Endodermal cell (in vitro differentiated cells): ENCODE results near the gene NDST1. TPM values are rescaled to one million over a fixed set of nuclear protein-coding genes. Genes with fewer than 3 reads are reported as not detected.
"Not testable (repeated sequence)": the region's sequence is repeated elsewhere in the genome, so short reads cannot be mapped to it uniquely, and the experiment has no call there.

Experiments used
- DNase-seq: peaks from one replicate; pipeline ENCODE4 v3.0.0-alpha.2; 2017
- H3K27ac ChIP-seq: 2 replicates; pipeline ENCODE4 v1.5.1; 2013; ENCODE audit warnings: mild to moderate bottlenecking, low read depth, low read length, moderate library complexity
- H3K27me3 ChIP-seq: 2 replicates; pipeline ENCODE4 v1.6.1; 2013; ENCODE audit warnings: mild to moderate bottlenecking, low read length, moderate library complexity; ENCODE audit not compliant: insufficient read depth, control insufficient read depth, poor library complexity, severe bottlenecking
- H3K36me3 ChIP-seq: 2 replicates; pipeline ENCODE4 v1.7.0; 2013; ENCODE audit warnings: mild to moderate bottlenecking, low read length, moderate library complexity; ENCODE audit not compliant: control insufficient read depth, insufficient read depth
- H3K4me1 ChIP-seq: one replicate; pipeline ENCODE4 v1.7.0; 2013; ENCODE audit warnings: low read length; ENCODE audit not compliant: control insufficient read depth, insufficient read depth
- H3K4me3 ChIP-seq: 2 replicates; pipeline ENCODE4 v1.5.1; 2013; ENCODE audit warnings: mild to moderate bottlenecking, low read length, moderate library complexity
- H3K9ac ChIP-seq: 2 replicates; pipeline ENCODE4 v1.6.1; 2013; ENCODE audit warnings: mild to moderate bottlenecking, low read length, moderate library complexity; ENCODE audit not compliant: poor library complexity, severe bottlenecking; ENCODE audit errors: extremely low read depth
- H3K9me3 ChIP-seq: 2 replicates; pipeline ENCODE4 v1.6.1; 2013; ENCODE audit warnings: mild to moderate bottlenecking, low read length, moderate library complexity; ENCODE audit not compliant: control insufficient read depth
- H3K27ac Mint-ChIP-seq: 2 replicates; pipeline ENCODE4 v1.8.0; 2020; ENCODE audit warnings: mixed read lengths
- H3K27me3 Mint-ChIP-seq: 2 replicates; pipeline ENCODE4 v1.8.0; 2021; ENCODE audit warnings: mild to moderate bottlenecking, mixed read lengths; ENCODE audit not compliant: insufficient read depth
- H3K36me3 Mint-ChIP-seq: 2 replicates; pipeline ENCODE4 v1.8.0; 2020; ENCODE audit warnings: low read depth, mixed read lengths
- H3K4me1 Mint-ChIP-seq: 2 replicates; pipeline ENCODE4 v1.8.0; 2020; ENCODE audit warnings: mixed read lengths
- H3K4me3 Mint-ChIP-seq: 2 replicates; pipeline ENCODE4 v1.8.0; 2020; ENCODE audit warnings: mild to moderate bottlenecking, moderate library complexity, mixed read lengths
- H3K9me3 Mint-ChIP-seq: 2 replicates; pipeline ENCODE4 v1.8.0; 2020; ENCODE audit warnings: mild to moderate bottlenecking, mixed read lengths
- WGBS, 2 experiments: methylation state at CpG; one replicate each; pipeline versions ENCODE4 v1.1.5 to v1.1.7; 2013; ENCODE audit warnings: missing lambda C conversion rate in 2 of 2, mixed read lengths in 1 of 2; ENCODE audit not compliant: insufficient coverage in 1 of 2, insufficient read length in 1 of 2; 5-methylcytosine and 5-hydroxymethylcytosine counted together
- total RNA-seq, 2 donors: library from RNA; stranded (reverse); fragmentation: NEBNext Ultra II Directional in 1 of 2; extraction: Animal tissue kit (Norgen Biotek cat#: 25700) in 1 of 2; gene quantifications; 2 replicates in 1 of 2; 3 replicates in 1 of 2; pipeline ENCODE4 v1.2.1, GENCODE V29; 2021
- TF ChIP-seq, protein P1 (sequence below): fragments of 200-600 bp; sonication (generic); conservative IDR thresholded peaks from 2 replicates; pipeline ENCODE4 v1.5.0; 2021; ENCODE audit warnings: antibody characterized with exemption, mild to moderate bottlenecking

The NDST1 gene
- total RNA-seq, 2 donors from 2014 or later: 53.3 to 71.7 TPM

- no peak overlapping the region for H3K4me3 Mint-ChIP-seq
- no peak for DNase-seq
- Histone ChIP-seq H3K9me3 (no peaks in the 10 kb centered on the region), H3K9ac (no peak overlapping the region), H3K4me1 (no peaks in the 10 kb centered on the region), H3K27ac (no peak overlapping the region), H3K4me3 (no peak overlapping the region), H3K27me3 (no peaks in the 10 kb centered on the region), H3K36me3 (no peaks in the 10 kb centered on the region)
- H3K27me3 Mint-ChIP-seq: no peaks in the 10 kb centered on the region
- no peaks in the 10 kb centered on the region for H3K9me3 Mint-ChIP-seq
- peaks cover 22% of the 10 kb centered on the region for H3K4me1 Mint-ChIP-seq
- WGBS, 2 experiments: 89 to 100% methylated on average over 4 of the region's 4 CpGs
- no peak overlapping the region for H3K27ac Mint-ChIP-seq
- no peaks in the 10 kb centered on the region for H3K36me3 Mint-ChIP-seq
- TF ChIP-seq, protein P1, sequence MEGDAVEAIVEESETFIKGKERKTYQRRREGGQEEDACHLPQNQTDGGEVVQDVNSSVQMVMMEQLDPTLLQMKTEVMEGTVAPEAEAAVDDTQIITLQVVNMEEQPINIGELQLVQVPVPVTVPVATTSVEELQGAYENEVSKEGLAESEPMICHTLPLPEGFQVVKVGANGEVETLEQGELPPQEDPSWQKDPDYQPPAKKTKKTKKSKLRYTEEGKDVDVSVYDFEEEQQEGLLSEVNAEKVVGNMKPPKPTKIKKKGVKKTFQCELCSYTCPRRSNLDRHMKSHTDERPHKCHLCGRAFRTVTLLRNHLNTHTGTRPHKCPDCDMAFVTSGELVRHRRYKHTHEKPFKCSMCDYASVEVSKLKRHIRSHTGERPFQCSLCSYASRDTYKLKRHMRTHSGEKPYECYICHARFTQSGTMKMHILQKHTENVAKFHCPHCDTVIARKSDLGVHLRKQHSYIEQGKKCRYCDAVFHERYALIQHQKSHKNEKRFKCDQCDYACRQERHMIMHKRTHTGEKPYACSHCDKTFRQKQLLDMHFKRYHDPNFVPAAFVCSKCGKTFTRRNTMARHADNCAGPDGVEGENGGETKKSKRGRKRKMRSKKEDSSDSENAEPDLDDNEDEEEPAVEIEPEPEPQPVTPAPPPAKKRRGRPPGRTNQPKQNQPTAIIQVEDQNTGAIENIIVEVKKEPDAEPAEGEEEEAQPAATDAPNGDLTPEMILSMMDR: no peak
Measured at GRCh38 chr5:150468206-150468605, 39.7 kb upstream of the NDST1 start.

GRCh38 chr5:150469718-150470469 lies 38.0 kb upstream of the NDST1 start:
- TF ChIP-seq, protein P1: no peak
- no peak overlapping the region for H3K27ac ChIP-seq
- no peak overlapping the region for H3K27ac Mint-ChIP-seq
- 62 to 91% methylated on average over 2 to 5 of the region's 6 CpGs for WGBS, 2 experiments
- H3K4me1 Mint-ChIP-seq: peaks cover 20% of the 10 kb centered on the region
- no peaks in the 10 kb centered on the region for H3K27me3 ChIP-seq
- H3K27me3 Mint-ChIP-seq: no peaks in the 10 kb centered on the region
- no peak for DNase-seq
- H3K9me3 Mint-ChIP-seq: no peaks in the 10 kb centered on the region
- H3K4me1 ChIP-seq: no peaks in the 10 kb centered on the region
- no peak overlapping the region for H3K4me3 Mint-ChIP-seq
- no peaks in the 10 kb centered on the region for H3K36me3 Mint-ChIP-seq
- no peak overlapping the region for H3K9ac ChIP-seq
- no peaks in the 10 kb centered on the region for H3K36me3 ChIP-seq
- no peaks in the 10 kb centered on the region for H3K9me3 ChIP-seq
- H3K4me3 ChIP-seq: no peak overlapping the region

DNA sequence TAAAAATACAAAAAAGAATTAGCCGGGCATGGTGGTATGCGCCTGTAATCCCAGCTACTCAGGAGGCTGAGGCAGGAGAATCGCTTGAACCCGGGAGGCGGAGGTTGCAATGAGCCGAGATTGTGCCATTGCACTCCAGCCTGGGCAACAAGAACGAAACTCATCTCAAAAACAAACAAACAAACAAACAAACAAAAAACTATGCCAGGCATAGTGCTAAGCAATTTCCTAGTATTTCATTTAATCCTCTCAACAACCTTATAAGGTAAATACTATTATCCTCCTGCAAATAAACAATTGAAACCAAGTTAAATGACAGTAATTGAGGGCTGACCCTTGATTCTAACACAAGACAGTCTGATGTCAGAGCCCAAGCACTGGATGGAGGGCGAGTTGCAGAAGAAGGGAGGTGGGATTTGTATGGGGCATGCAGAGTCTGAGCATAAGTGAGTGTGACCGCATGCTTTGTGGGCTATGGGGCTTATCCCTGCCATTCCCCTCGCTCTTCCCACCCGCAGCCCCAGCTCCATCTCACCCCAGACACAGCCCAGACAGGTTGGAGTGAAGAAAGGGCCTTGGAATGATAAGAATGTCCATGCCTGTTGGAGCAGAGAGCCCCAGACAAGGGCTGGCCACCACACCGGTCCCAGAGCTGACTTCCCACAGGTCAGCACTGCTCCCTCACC lies 34.1 kb upstream of the NDST1 start:
- H3K9me3 ChIP-seq: no peaks in the 10 kb centered on the region
- H3K27me3 ChIP-seq: no peaks in the 10 kb centered on the region
- H3K4me1 ChIP-seq: no peaks in the 10 kb centered on the region
- no peak overlapping the region for H3K4me3 ChIP-seq
- TF ChIP-seq, protein P1: no peak
- Mint-ChIP-seq H3K4me1 (peaks cover 24% of the 10 kb centered on the region), H3K4me3 (no peak overlapping the region), H3K9me3 (no peaks in the 10 kb centered on the region), H3K27me3 (no peaks in the 10 kb centered on the region), H3K27ac (peak overlapping the region; percentile 89), H3K36me3 (no peaks in the 10 kb centered on the region)
- no peaks in the 10 kb centered on the region for H3K36me3 ChIP-seq
- peak; percentile 96 for DNase-seq
- 82 to 88% methylated on average over 3 to 12 of the region's 12 CpGs for WGBS, 2 experiments
- H3K27ac ChIP-seq: peak overlapping the region; percentile 65
- no peak overlapping the region for H3K9ac ChIP-seq

DNA sequence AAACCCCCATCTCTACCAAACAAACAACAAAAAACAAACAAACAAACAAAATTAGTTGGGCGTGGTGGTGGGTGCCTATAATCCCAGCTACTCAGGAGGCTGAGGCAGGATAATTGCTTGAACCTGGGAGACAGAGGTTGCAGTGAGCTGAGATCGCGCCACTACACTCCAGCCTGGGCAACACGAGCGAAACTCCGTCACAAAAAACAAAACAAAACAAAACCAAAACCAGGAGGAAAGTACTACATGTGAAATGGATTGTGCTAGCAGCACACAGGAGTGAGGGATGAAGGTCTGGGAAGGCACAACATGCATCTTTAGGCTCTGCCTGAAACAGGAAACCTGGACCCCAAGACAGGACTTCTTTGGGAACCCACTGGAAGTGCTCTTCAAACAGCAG lies 31.4 kb upstream of the NDST1 start:
- not testable (repeated sequence) for H3K36me3 Mint-ChIP-seq, H3K27me3 ChIP-seq, DNase-seq, H3K9ac ChIP-seq, H3K4me3 ChIP-seq, H3K36me3 ChIP-seq, H3K9me3 Mint-ChIP-seq, H3K27ac ChIP-seq, H3K27me3 Mint-ChIP-seq, H3K9me3 ChIP-seq, H3K4me1 ChIP-seq, H3K4me3 Mint-ChIP-seq
- 91% methylated on average over 5 of the region's 6 CpGs; no CpG with 5 or more reads in 1 of the 2 experiments for WGBS, 2 experiments
- H3K4me1 Mint-ChIP-seq: peaks cover 29% of the 10 kb centered on the region
- H3K27ac Mint-ChIP-seq: peak overlapping the region; percentile 6
